K562 (cell line): ENCODE results near the gene AMBRA1. TPM values are rescaled to one million over a fixed set of nuclear protein-coding genes. Genes with fewer than 3 reads are reported as not detected.

Experiments
- ATAC-seq: fragments of 200-7000 bp; cut with Tn5 transposase; 3 replicates; pipeline ENCODE4 v1.9.1; 2020; ENCODE audit warnings: moderate library complexity
- BruUV-seq: library from RNA; stranded (reverse); fragments of 400-500 nt; replicated peaks from 2 replicates; lab custom pipeline; 2021; lab: Mats Ljungman, UMichigan
- CTCF ChIA-PET: fragments of 300-600 bp; formaldehyde crosslinking; extraction: SDS; loops from one replicate; lab custom pipeline; 2021; ENCODE audit warnings: low intra/inter-chr PET ratio; lab: Yijun Ruan, JAX
- POLR2A ChIA-PET: fragments of 300-600, 350-650 bp; sonication (Branson Sonifier 250); formaldehyde crosslinking; extraction: SDS; loops from one replicate; lab custom pipeline; 2021; ENCODE audit warnings: antibody characterized with exemption, inconsistent platforms; lab: Yijun Ruan, JAX
- DNase-seq, 4 experiments: peaks; one replicate each; pipeline versions ENCODE4 v3.0.0 to v3.0.0-alpha.2; 2011 to 2018; ENCODE audit warnings: low spot score in 3 of 4, mixed read lengths in 3 of 4; ENCODE audit errors: extremely low read depth in 1 of 4
- FAIRE-seq: peaks from 2 replicates; lab custom pipeline; 2011; peaks lifted over from hg19 to GRCh38; lab: Jason Lieb, UNC
- H2AFZ ChIP-seq: 2 replicates; pipeline ENCODE4 v1.6.0; 2011; ENCODE audit warnings: low read depth, low read length, control low read depth, inconsistent platforms
- H3K27ac ChIP-seq: fragments of 200-600 bp; 3 replicates; pipeline ENCODE4 v1.8.0; 2011; ENCODE audit warnings: low read depth, mild to moderate bottlenecking, control low read depth, inconsistent platforms, low read length, moderate library complexity, mixed read lengths; ENCODE audit errors: extremely low read depth
- H3K27me3 ChIP-seq, 2 experiments: fragments of 300-600 bp in 1 of 2; 2 replicates in 1 of 2; 3 replicates in 1 of 2; pipeline versions ENCODE4 v1.6.0 to v1.8.0; 2011; ENCODE audit warnings: inconsistent platforms in 2 of 2, low read length in 2 of 2, mild to moderate bottlenecking in 1 of 2, mixed read lengths in 1 of 2, moderate library complexity in 1 of 2; ENCODE audit not compliant: control insufficient read depth in 2 of 2, insufficient read depth in 2 of 2
- H3K36me3 ChIP-seq: fragments of 300-600 bp; 3 replicates; pipeline ENCODE4 v1.8.0; 2011; ENCODE audit warnings: mild to moderate bottlenecking, low read length, inconsistent platforms; ENCODE audit not compliant: control insufficient read depth, insufficient read depth
- H3K4me1 ChIP-seq, 2 experiments: fragments of 200-600 bp in 1 of 2; replicated peaks in 1 of 2; 2 replicates in 1 of 2; 3 replicates in 1 of 2; pipeline versions ENCODE4 v1.5.1 to v1.8.0; 2011; ENCODE audit warnings: inconsistent platforms in 2 of 2, low read length in 2 of 2, mild to moderate bottlenecking in 1 of 2, mixed read lengths in 1 of 2, moderate library complexity in 1 of 2; ENCODE audit not compliant: control insufficient read depth in 2 of 2, insufficient read depth in 2 of 2
- H3K4me2 ChIP-seq: 2 replicates; pipeline ENCODE4 v1.6.1; 2011; ENCODE audit warnings: low read length, control low read depth, inconsistent platforms, mixed read lengths; ENCODE audit not compliant: insufficient read depth
- H3K4me3 ChIP-seq: fragments of 200-600 bp; sonication (generic), shearing (Covaris generic); 2 replicates; pipeline ENCODE4 v1.5.1; 2016; ENCODE audit warnings: control low read depth, inconsistent platforms
- H3K79me2 ChIP-seq: fragments of 200-600 bp; 3 replicates; pipeline ENCODE4 v1.8.0; 2011; ENCODE audit warnings: low read length, inconsistent platforms; ENCODE audit not compliant: control insufficient read depth, insufficient read depth
- H3K9ac ChIP-seq, 2 experiments: 2 replicates each; pipeline versions ENCODE4 v1.6.0 to v1.6.1; 2011; ENCODE audit warnings: low read depth in 2 of 2, low read length in 2 of 2, control low read depth in 1 of 2, inconsistent platforms in 1 of 2, mild to moderate bottlenecking in 1 of 2, mixed read lengths in 1 of 2; ENCODE audit not compliant: insufficient read depth in 1 of 2
- H3K9me1 ChIP-seq: one replicate; pipeline ENCODE4 v1.6.0; 2011; ENCODE audit warnings: inconsistent platforms, mild to moderate bottlenecking, low read length, moderate library complexity; ENCODE audit not compliant: control insufficient read depth, insufficient read depth
- H3K9me3 ChIP-seq: replicated peaks from 2 replicates; pipeline ENCODE4 v1.5.1; 2011; ENCODE audit warnings: low read depth, low read length, inconsistent platforms; ENCODE audit not compliant: control insufficient read depth, insufficient read depth
- H4K20me1 ChIP-seq: replicated peaks from 2 replicates; pipeline ENCODE4 v1.6.1; 2011; ENCODE audit warnings: low read length, inconsistent platforms, mixed read lengths; ENCODE audit not compliant: control insufficient read depth, insufficient read depth
- BRCA1 ChIP-seq, 2 experiments: fragments of 450-650 bp in 1 of 2; sonication (generic) in 1 of 2; formaldehyde crosslinking in 1 of 2; IDR thresholded peaks; 2 replicates each; pipeline versions ENCODE4 v1.5.0 to v1.6.1; 2017 to 2020; ENCODE audit warnings: mild to moderate bottlenecking in 1 of 2, missing genetic modification reagents in 1 of 2
- CEBPB ChIP-seq: fragments of 450-650 bp; IDR thresholded peaks from 2 replicates; pipeline ENCODE4 v1.6.1; 2016; ENCODE audit warnings: missing genetic modification characterization, missing compliant biosample characterization
- ETV1 ChIP-seq: fragments of 450-650 bp; conservative IDR thresholded peaks from 2 replicates; pipeline ENCODE4 v1.6.1; 2016; ENCODE audit warnings: missing genetic modification characterization, control low read depth, low read depth, missing compliant biosample characterization
- ETV5 ChIP-seq: sonication (generic); formaldehyde crosslinking; IDR thresholded peaks from 2 replicates; pipeline ENCODE4 v1.4.0; 2020; ENCODE audit warnings: low read depth, mild to moderate bottlenecking, missing genetic modification reagents
- FOXJ3 ChIP-seq: sonication (generic); formaldehyde crosslinking; IDR thresholded peaks from 2 replicates; pipeline ENCODE4 v1.4.0; 2020; ENCODE audit warnings: mild to moderate bottlenecking, missing genetic modification reagents
- HCFC1 ChIP-seq: IDR thresholded peaks from 2 replicates; pipeline ENCODE4 v1.6.1; 2012; ENCODE audit warnings: low read depth, low read length, improper control_type of control experiment
- NFATC3 ChIP-seq: fragments of 450-650 bp; IDR thresholded peaks from 2 replicates; pipeline ENCODE4 v1.6.1; 2017; ENCODE audit warnings: mild to moderate bottlenecking
- NFRKB ChIP-seq: fragments of 450-650 bp; IDR thresholded peaks from 2 replicates; pipeline ENCODE4 v1.6.1; 2016; ENCODE audit warnings: low read depth
- NFXL1 ChIP-seq: fragments of 450-650 bp; formaldehyde crosslinking; IDR thresholded peaks from 2 replicates; pipeline ENCODE4 v1.4.0; 2021; ENCODE audit warnings: mild to moderate bottlenecking
- SAFB2 ChIP-seq: fragments of 200-400 bp; formaldehyde crosslinking; IDR thresholded peaks from 2 replicates; pipeline ENCODE4 v1.6.1; 2018; ENCODE audit warnings: borderline replicate concordance, low read length, low read depth, moderate library complexity; ENCODE audit not compliant: severe bottlenecking
- SMARCC2 ChIP-seq: fragments of 450-650 bp; IDR thresholded peaks from 2 replicates; pipeline ENCODE4 v1.6.1; 2017; ENCODE audit warnings: antibody characterized with exemption, moderate library complexity, mild to moderate bottlenecking, low read depth
- SPI1 ChIP-seq: IDR thresholded peaks from 2 replicates; pipeline ENCODE4 v1.6.1; 2011; ENCODE audit warnings: low read depth, low read length, control low read depth, borderline replicate concordance
- TEAD2 ChIP-seq: fragments of 450-650 bp; IDR thresholded peaks from 2 replicates; pipeline ENCODE4 v1.6.1; 2016; ENCODE audit warnings: missing genetic modification characterization, control low read depth, missing compliant biosample characterization
- ZNF395 ChIP-seq: fragments of 200-800 bp; sonication (Bioruptor generic); IDR thresholded peaks from 2 replicates; pipeline ENCODE4 v1.6.1; 2017; ENCODE audit warnings: missing genetic modification characterization, missing compliant biosample characterization
- WGBS: fragments of 100-300 bp; shearing (Covaris generic); methylation state at CpG from one replicate; pipeline ENCODE4 v1.1.6; 2016; ENCODE audit warnings: low coverage, mixed read lengths; ENCODE audit not compliant: insufficient coverage; ENCODE audit errors: missing lambda C conversion rate; 5-methylcytosine and 5-hydroxymethylcytosine counted together
- in situ Hi-C: fragments of 300-500 bp; cut with MboI; formaldehyde crosslinking; loops from 4 replicates; pipeline ENCODE4 v1.15.0; 2018; ENCODE audit warnings: inconsistent platforms, mixed read lengths
- intact Hi-C: fragments of 100-400 bp; cut with micrococcal nuclease; formaldehyde crosslinking; loops from 2 replicates; pipeline ENCODE4 v1.14.2; 2022
- polyA plus RNA-seq, 8 experiments: library from polyadenylated mRNA; depleted of rRNA in 4 of 8; stranded (reverse) in 5 of 8; unstranded in 3 of 8; fragments of >200 nt; fragmentation: Nextera tagmentation in 2 of 8; fragmentation: Illumina TruSeq in 1 of 8; extraction: Ambion mirVana in 2 of 8; extraction: Trizol in 1 of 8; gene quantifications; 2 replicates each; pipeline versions ENCODE4 v1.2.1 to v1.2.3, GENCODE V29; 2011 to 2014; ENCODE audit warnings: inconsistent platforms in 1 of 8, missing spikeins in 1 of 8
- total RNA-seq, 7 experiments: library from RNA; depleted of rRNA in 6 of 7; stranded (reverse); fragments of >200 nt in 6 of 7; fragmentation: Illumina TruSeq in 2 of 7; extraction: Trizol in 2 of 7; gene quantifications; 2 replicates each; pipeline versions ENCODE4 v1.2.1 to v1.2.3, GENCODE V29; 2011 to 2021; ENCODE audit warnings: low replicate concordance in 1 of 7
- TF ChIP-seq, protein P1 (sequence below): fragments of 450-650 bp; IDR thresholded peaks from 2 replicates; pipeline ENCODE4 v1.6.1; 2016; ENCODE audit warnings: antibody characterized with exemption
- TF ChIP-seq, protein P2 (sequence below): fragments of 250-450 bp; sonication (Bioruptor Pico); IDR thresholded peaks from 2 replicates; pipeline ENCODE4 v1.4.0; 2020
- TF ChIP-seq, protein P3 (sequence below): sonication (generic); IDR thresholded peaks from 2 replicates; pipeline ENCODE4 v1.6.1; 2016

Gene AMBRA1
- total and polyA plus RNA-seq, 9 of the 15 experiments (the other 6 are each of a cell fraction or from before 2014, with no cell fraction given), result 0.15 to 24.5 (median 13.0) TPM

GRCh38 chr11:46498968-46499367 is 94.9 kb downstream of the AMBRA1 start:
- no peaks in the 10 kb centered on the region for H3K9me1 ChIP-seq
- DNase-seq (no peak), FAIRE-seq (no peak), ATAC-seq (no peak)
- H3K79me2 ChIP-seq, result no peaks in the 10 kb centered on the region
- H4K20me1 ChIP-seq, result no peaks in the 10 kb centered on the region
- WGBS, result 94% methylated on average over 2 of the region's 2 CpGs
- H3K9ac ChIP-seq, result no peak overlapping the region
- no peak overlapping the region for H3K4me2 ChIP-seq
- H3K4me1 ChIP-seq, result peaks cover 0 to 2% of the 10 kb centered on the region in 2 experiments; a peak in 1 of 5 replicates
- intact Hi-C loops (no loop called here), in situ Hi-C loops (no loop called here)
- TF ChIP-seq ETV1 (no peak), SPI1 (no peak), CEBPB (tag) (no peak), SMARCC2 (no peak), ZNF395 (CRISPR knock-in tag) (no peak), TEAD2 (tag) (no peak), SAFB2 (no peak), NFXL1 (CRISPR knock-in tag) (no peak), NFATC3 (no peak), ETV5 (no peak), FOXJ3 (no peak), NFRKB (no peak), HCFC1 (no peak), BRCA1 (IDR thresholded peaks at IDR 0.05) (no peak), BRCA1 (CRISPR knock-in tag; IDR thresholded peaks at IDR 0.05) (no peak)
- TF ChIP-seq, protein P1, sequence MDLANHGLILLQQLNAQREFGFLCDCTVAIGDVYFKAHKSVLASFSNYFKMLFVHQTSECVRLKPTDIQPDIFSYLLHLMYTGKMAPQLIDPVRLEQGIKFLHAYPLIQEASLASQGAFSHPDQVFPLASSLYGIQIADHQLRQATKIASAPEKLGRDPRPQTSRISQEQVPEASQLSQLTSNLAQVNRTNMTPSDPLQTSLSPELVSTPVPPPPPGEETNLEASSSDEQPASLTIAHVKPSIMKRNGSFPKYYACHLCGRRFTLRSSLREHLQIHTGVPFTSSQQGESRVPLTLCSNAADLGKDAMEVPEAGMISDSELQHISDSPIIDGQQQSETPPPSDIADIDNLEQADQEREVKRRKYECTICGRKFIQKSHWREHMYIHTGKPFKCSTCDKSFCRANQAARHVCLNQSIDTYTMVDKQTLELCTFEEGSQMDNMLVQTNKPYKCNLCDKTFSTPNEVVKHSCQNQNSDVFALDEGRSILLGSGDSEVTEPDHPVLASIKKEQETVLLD, result no peak
- TF ChIP-seq, protein P2, sequence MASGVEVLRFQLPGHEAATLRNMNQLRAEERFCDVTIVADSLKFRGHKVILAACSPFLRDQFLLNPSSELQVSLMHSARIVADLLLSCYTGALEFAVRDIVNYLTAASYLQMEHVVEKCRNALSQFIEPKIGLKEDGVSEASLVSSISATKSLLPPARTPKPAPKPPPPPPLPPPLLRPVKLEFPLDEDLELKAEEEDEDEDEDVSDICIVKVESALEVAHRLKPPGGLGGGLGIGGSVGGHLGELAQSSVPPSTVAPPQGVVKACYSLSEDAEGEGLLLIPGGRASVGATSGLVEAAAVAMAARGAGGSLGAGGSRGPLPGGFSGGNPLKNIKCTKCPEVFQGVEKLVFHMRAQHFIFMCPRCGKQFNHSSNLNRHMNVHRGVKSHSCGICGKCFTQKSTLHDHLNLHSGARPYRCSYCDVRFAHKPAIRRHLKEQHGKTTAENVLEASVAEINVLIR (CRISPR knock-in tag), result no peak
- TF ChIP-seq, protein P3, sequence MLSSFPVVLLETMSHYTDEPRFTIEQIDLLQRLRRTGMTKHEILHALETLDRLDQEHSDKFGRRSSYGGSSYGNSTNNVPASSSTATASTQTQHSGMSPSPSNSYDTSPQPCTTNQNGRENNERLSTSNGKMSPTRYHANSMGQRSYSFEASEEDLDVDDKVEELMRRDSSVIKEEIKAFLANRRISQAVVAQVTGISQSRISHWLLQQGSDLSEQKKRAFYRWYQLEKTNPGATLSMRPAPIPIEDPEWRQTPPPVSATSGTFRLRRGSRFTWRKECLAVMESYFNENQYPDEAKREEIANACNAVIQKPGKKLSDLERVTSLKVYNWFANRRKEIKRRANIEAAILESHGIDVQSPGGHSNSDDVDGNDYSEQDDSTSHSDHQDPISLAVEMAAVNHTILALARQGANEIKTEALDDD, result no peak
- POLR2A ChIA-PET, result interaction anchor here (1.3 to 1.9 kb wide), 2 partner anchors 9 to 11 kb away, joined by 3 to 6 read pairs; no protein-coding TSS in a partner anchor
- no peaks in the 10 kb centered on the region for H3K9me3 ChIP-seq
- H3K27ac ChIP-seq, result no peak overlapping the region
- no peak overlapping the region for H2AFZ ChIP-seq
- BruUV-seq, result no TSS peak
- H3K36me3 ChIP-seq, result peaks cover 34% of the 10 kb centered on the region; the same call in 2 of the 3 replicates
- H3K4me3 ChIP-seq, result no peak overlapping the region
- CTCF ChIA-PET, result no interaction called here
- H3K27me3 ChIP-seq, result no peaks in the 10 kb centered on the region
